Measurements from ENCODE around the gene WDFY4.

WDFY4 gene

GRCh38 chr10:48948470-48949037, 263.9 kb downstream of the WDFY4 start:
- no peak for DNase-seq

DNA sequence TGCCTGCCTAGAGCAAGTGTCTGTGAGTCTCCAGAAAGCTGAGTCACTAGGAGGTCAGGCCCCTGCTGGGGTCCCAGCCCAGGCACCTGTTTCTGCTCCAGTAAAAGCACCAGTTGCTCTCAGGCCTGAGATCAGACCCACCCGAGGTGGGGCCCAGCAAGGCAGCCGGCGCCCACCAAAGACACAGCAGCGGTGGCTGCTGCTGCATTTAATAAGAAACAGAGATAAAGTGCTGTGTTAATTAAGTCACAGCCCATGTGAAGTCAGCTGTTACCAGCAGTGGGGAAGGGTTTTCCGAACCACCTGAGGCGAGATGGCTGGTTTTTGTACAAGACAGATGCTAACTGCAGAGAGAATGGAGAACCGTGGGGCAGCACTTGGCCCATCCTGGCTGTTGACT, 267.0 kb downstream of the WDFY4 start:
- DNase-seq, result no peak

DNA sequence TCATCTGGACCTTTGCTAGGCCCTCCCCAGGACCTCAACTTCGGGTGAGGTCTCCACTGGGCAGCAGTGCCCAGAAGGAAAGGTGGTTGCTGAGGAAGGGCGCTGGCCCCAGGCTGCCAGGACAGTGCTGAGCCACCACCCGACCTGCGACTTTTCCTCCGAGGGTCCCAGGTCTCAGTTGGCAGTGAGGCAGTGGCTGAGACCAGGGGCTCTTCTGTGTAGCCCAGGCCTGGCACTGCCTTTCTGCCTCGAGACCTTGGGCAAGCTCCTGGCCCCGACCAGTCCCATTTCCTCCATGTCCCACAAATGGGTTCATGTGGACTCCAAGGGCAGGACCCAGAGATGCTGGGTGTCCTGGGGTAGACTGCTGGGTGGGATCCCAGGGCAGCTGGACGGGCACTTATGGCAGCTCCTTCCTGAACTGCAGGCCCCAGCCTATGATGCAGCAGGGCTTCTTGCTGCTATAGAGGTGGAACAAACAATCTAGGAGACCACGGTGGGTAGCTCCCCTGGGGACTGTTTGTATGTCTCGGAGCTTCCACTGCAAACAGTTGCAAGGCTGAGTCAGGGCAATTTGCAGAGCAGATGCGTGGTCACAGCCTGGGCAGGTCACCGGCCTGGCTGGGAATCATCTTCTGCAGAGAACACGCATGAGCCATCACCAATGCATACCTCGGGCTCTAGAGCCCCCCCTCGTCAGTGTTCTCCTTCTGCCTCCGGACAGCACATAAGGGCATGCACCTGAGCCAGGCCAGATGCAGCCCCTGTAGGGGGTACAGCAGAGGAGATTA, 272.9 kb downstream of the WDFY4 start:
- no peak for DNase-seq

GRCh38 chr10:48958598-48959190, 274.0 kb downstream of the WDFY4 start:
- DNase-seq, result no peak

DNA sequence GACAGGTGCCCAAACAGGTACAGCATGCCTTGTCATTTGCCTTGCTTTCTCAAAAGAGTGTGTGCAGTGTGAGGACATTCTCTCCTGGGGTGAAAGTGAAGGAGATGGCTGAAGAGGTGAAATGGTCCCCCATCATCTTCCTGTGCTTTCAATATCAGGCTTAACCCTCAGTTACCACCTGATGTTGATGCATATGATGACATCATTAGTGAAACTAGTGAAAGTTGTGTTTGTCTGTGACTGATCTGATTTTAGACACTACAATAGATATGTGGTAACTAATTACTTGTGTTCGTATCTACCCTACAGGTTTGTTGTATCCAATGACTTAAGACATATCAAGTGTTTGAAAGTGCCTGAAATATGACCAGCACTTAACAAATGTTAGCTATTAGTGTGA, 279.4 kb downstream of the WDFY4 start:
- DNase-seq, result no peak

- no peak for DNase-seq
Observed at GRCh38 chr10:48965460-48965859, 280.8 kb downstream of the WDFY4 start.

DNA sequence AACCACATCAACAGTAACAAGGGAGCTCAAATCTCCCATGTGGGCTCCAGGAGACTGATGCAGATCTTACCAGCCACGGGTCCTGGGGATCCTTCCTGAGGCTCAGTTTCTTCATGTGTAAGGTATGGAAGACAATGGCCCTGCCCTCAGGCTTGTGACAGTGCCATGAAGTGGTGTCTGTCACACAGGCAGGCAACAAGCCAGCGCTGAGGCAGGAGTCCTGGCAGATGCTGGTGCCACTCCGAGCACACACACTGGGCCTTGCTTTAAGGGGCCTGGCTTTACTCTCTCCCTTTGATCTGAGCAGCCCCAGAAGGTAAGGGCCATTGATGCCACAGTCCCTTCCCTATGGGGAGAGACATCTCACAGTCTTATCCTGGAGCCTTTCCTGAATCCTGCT, 283.4 kb downstream of the WDFY4 start:
- no peak for DNase-seq

GRCh38 chr10:48970046-48970445, 285.4 kb downstream of the WDFY4 start:
- no peak for DNase-seq

DNA sequence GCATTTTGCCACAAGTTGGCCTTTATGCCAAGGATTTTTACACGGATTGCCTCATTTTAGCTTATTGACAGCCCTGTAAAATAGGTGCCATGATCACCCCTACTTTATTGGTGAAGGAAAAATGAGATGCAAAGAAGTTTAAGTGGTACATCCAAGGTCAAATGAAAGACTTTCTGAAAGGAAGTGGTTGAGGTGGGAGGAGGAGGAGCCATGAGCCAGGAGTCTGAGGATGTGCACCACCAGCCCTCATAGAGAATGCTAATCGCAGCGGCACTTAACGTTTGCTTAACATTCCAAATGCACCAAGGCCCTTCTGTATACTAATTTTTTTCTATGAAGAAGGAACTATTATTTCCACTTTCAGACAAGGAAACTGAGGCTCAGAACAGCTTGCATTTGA, 286.0 kb downstream of the WDFY4 start:
- no peak for DNase-seq

GRCh38 chr10:48973065-48973464, 288.4 kb downstream of the WDFY4 start:
- no peak for DNase-seq

- DNase-seq, result no peak
Observed at GRCh38 chr10:48974510-48975156, 290.0 kb downstream of the WDFY4 start.

DNA sequence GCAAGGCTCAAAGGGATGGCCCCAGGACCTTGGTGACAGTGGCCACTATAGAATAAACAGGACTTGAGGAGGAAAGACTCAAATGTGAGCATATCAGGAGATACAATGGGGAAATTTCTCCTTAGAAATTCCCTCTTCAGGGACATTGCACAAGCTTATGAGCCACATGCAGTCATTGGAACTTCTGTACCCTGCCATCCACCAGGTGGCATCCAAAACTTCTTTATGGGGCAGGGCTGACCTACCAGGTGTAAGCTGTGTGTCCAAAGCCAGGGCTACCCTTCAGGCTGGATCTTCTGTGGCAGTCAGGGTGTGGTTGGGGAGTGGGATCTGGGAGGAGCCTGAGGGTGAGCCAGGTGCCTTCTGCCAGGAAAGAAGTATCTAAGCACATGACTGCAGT, 291.5 kb downstream of the WDFY4 start:
- no peak for DNase-seq

- DNase-seq, result no peak
Observed at GRCh38 chr10:48978318-48978717, 293.6 kb downstream of the WDFY4 start.

DNA sequence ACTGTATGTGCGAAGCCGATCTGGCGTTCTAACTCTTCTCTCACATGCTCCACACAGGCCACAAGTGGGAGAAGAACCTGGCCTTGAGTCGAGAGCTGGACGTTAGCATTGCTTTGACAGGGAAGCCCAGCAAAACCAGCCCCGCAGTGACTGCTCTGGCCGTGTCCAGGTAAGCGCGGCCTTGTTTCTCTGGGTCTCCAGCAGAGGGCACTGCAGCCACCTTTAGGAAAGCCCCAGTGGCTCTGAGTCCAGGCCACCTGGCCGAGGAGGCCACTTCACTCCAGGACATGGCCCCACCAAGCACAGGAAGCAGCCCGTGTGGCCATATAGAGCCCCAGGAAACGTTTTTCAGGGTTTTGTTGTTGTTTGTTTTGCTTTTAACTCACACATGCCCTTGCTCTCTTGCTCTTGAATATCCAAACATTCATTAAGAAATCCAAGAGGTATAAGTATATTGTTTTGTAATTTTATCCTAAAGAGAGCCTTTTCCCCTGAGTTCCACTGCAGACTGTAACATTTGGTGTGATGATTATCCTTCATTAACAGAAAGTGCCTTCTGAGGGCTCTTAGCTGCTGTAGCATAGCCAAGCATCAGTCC, 296.7 kb downstream of the WDFY4 start:
- DNase-seq, result no peak

DNA sequence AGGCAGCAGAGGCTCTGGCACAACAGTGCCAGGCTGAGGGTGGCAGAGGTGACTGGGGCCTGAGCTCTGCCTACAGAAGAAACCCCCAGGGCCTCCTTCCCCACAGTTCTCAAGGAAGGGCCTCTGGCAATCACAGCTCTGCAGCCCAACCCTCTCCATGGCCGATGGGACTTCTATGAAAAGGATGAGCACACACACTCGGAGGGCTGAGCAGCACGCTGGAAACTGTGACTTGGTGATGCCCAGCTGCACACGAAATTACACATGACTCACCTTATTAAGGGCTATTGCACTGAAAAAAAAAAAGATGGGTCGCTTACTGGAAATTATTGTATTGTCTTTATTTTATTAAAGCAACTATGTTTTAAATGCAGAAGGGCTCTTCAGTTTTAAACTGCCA, 297.9 kb downstream of the WDFY4 start:
- DNase-seq, result no peak

DNA sequence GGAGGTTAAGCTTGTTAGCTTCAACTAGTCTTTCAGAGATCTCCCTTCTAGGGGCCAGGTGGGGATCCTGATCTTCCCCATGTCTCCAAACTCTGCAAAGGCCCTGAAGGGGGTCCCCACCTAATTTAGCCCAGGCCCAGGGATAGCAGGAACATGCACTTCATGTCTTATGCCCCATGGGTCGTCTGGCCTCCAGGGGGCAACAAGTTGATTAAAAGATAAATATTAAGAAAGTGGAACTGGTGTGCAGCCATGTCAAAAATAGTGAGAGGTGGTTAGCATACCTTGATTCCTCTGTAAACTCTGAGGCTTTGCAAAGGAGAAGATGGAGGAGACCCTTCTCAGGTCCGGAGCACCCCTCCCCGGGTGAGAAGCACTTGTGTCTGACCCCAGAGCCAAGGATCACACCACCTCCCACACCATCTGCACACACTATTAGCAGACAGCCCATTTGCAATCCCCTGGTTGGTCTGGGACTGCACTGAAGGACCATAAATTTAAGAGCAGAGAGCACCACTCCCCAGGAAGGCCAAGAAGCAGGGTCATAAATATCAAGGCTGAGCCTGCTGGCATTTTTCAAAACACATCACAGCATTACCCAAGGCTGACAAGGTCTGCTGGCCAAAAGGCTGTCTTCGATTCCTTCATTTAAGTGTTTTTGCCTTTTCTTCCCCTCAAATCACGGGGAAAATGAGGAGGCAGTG, 299.1 kb downstream of the WDFY4 start:
- no peak for DNase-seq

DNA sequence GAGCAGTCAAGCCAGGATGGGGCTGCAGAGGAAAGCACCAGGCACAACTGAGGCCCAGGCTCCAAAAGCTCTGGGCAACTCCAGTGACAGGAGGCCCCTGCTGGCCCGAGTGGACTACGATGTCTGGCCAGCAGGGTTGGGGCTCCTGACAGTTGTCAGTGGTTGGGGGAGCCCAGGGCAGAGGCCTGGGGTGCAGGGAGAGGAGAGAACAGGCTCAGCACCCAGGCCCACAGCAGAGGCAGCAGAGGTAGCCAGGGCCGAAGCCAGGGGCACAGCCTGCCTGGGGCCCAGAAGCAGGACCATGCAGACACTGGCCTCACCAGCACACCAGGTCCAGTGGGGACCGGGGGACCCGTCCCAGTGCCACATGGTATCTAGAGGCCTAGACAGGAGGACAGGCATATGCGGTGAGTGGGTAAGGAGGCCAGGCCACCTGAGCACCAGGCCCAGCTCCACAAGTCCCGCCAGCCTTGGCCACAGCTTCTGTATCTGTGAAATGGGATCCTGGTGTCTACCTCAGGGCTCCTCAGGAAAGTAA, 301.0 kb downstream of the WDFY4 start:
- DNase-seq, result no peak

DNA sequence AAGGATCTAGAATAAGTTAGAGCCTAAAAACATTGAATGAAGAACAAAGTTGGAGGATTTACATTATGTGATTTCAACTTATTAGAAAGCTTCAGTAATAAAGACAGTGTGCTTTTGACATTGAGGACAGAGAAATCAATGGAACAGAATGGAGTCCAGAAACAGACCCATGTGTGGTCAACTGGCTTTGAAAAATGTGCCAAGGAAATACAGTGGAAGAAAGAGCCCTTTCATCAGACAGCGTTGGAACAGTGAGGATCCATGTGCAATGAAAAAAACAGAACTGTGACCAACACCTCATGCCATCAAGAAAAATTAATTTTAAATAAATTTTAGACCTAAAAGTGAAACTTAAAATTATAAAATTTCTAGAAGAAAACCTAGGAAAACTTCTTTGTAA, 305.6 kb downstream of the WDFY4 start:
- no peak for DNase-seq

DNA sequence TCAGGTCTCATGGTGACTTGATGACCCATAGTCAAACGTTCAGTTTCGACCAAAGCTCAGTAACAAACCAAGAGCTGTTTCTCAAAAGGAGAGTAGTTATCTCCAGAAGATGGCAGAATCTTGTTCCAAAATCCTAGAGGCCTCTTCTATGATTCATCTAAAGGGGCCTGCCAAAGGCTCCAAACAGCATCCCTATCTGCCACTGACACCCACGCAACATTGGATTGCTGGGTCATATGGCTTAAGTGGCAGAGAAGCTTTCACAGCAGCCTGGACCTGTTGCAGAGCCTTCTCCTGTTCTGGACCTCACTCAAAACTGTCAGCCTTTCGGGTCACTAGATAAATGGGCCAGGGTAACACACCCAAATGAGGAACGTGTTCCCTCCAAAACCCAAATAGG, 309.0 kb downstream of the WDFY4 start:
- no peak for DNase-seq

- DNase-seq, result no peak
Observed at GRCh38 chr10:48996329-48996728, 311.7 kb downstream of the WDFY4 start.

DNA sequence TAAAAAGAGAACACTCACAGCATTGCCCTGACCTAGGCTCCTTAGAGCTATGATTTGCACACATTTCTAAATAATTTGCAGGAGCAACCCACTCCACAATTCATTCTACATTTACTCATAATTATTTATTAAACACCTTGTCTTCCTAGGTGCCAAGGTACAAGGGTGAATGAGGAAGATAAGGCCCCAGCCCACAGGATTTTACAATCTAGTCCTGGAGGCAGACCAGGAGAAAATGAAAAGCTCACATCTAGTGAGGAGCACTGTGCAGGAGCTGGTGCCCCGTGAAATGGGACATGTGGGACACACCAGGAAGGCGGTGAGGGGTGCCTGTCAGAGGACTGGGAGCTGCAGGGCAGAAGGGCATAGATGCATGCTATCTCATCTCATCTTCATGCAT, 314.7 kb downstream of the WDFY4 start:
- no peak for DNase-seq
